Hematopoietic multipotent progenitor cell (in vitro differentiated cells): ENCODE data around the gene RPL13A. TPM values are rescaled to one million over a fixed set of nuclear protein-coding genes. Genes with fewer than 3 reads are reported as not detected.
A peak's percentile ranks its signal among the peaks of the same experiment; 100 is the strongest.

ENCODE experiments used
- DNase-seq, 3 donors: peaks; one replicate each; pipeline ENCODE4 v3.0.0-alpha.2; 2011 to 2015; ENCODE audit warnings: low read depth in 2 of 3, low spot score in 2 of 3
- small RNA-seq: library from RNA; depleted of rRNA; stranded (forward); fragments of <200 nt; gene quantifications from one replicate; pipeline ENCODE3, GENCODE V24; 2012
- total RNA-seq: library from RNA; depleted of rRNA; stranded (reverse); fragments of >200 nt; gene quantifications from one replicate; pipeline ENCODE4 v1.2.3, GENCODE V29; 2012

Gene RPL13A
- total RNA-seq, 1 donor = 5,678 TPM

DNA sequence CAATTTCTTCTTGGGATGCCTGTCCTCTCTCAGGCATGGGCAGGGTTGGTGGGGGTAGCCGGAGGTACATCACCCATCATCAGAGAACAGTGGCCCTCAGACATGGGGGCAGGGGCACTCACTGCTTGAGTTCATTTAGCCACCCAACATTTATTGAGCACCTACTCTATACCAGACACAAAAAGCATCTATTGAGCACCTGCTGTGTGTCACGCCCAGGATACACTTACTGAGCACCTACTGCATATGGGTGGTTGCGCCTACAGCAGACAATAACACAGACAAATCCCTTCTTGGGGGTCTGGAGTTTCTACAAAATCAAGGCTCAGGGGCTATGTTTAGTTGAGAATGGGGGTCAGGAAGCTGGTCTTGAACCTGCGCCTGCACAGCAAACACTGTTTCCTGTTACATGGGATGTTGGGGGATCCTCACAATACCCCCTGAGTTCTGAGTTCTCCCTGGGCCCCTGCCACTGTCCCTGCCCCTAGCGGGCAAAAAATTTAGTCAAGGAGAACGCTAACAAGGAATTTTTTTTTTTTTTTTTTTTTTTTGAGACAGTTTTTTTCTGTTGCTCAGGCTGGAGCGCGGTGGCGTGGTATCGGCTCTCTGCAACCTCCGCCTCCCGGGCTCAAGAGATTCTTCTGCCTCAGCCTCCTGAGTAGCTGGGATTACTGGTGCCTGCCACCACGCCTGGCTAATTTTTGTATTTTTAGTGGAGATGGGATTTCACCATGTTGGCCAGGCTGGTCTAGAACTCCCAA is 52.0 kb downstream of the RPL13A start:
- no peak for DNase-seq

Small RNA genes lying within 50 kb of the gene (small RNA-seq; reads per million reads assigned to genes)
- gene COX6CP7 = not detected
- gene MIR150 = 332 reads per million, percentile 98 among the genes with 10 or more reads in this experiment
- gene SNORD32A = not detected
- gene SNORD33 = not detected
- gene SNORD34 = not detected
- not detected for gene SNORD35A
- not detected for gene SNORD35B

Other genes starting within 250 kb of the RPL13A start
- 0.54 TPM for gene SLC6A16, start 162.4 kb upstream of the RPL13A start, total RNA-seq
- 255 TPM for gene CD37, start 152.2 kb upstream of the RPL13A start, total RNA-seq
- 0.27 TPM for gene TEAD2, start 125.2 kb upstream of the RPL13A start, total RNA-seq
- not detected for gene DKKL1, start 123.7 kb upstream of the RPL13A start, total RNA-seq
- gene KASH5, start 99.4 kb upstream of the RPL13A start, total RNA-seq = 0.27 TPM
- gene PTH2, start 64.2 kb upstream of the RPL13A start, total RNA-seq = not detected
- not detected for gene GFY, start 62.2 kb upstream of the RPL13A start, total RNA-seq
- not detected for gene SLC17A7, start 46.1 kb upstream of the RPL13A start, total RNA-seq
- 115 TPM for gene PIH1D1, start 35.8 kb upstream of the RPL13A start, total RNA-seq
- gene ALDH16A1, start 34.4 kb upstream of the RPL13A start, total RNA-seq = 94.0 TPM
- 3.8 TPM for gene FLT3LG, start 13.4 kb upstream of the RPL13A start, total RNA-seq
- gene RPS11, start 8.8 kb downstream of the RPL13A start, total RNA-seq = 7,657 TPM
- gene FCGRT, start 25.1 kb downstream of the RPL13A start, total RNA-seq = 26.9 TPM
- 1.1 TPM for gene RCN3, start 40.4 kb downstream of the RPL13A start, total RNA-seq
- gene NOSIP, start 92.9 kb downstream of the RPL13A start, total RNA-seq = 114 TPM
- gene PRRG2, start 93.7 kb downstream of the RPL13A start, total RNA-seq = 2.7 TPM
- gene PRR12, start 103.6 kb downstream of the RPL13A start, total RNA-seq = 8.1 TPM
- 7.5 TPM for gene RRAS, start 152.5 kb downstream of the RPL13A start, total RNA-seq
- gene SCAF1, start 154.6 kb downstream of the RPL13A start, total RNA-seq = 18.6 TPM
- gene IRF3, start 178.2 kb downstream of the RPL13A start, total RNA-seq = 86.7 TPM
- 8.1 TPM for gene BCL2L12, start 178.3 kb downstream of the RPL13A start, total RNA-seq
- 455 TPM for gene PRMT1, start 189.7 kb downstream of the RPL13A start, total RNA-seq
- gene ADM5, start 202.0 kb downstream of the RPL13A start, total RNA-seq = 1.9 TPM
- 0.54 TPM for gene CPT1C, start 203.5 kb downstream of the RPL13A start, total RNA-seq